Measurements from ENCODE around the gene CPNE8. TPM values are rescaled to one million over a fixed set of nuclear protein-coding genes. Genes with fewer than 3 reads are reported as not detected.

The CPNE8 gene
- polyA plus RNA-seq, 1 donor (not counting 4 experiments of a cell fraction or from before 2014, with no cell fraction given): 25.7 TPM

GRCh38 chr12:38646146-38646545 lies 259.2 kb downstream of the CPNE8 start:
- no peaks in the 10 kb centered on the region for H3K36me3 ChIP-seq (ENCODE audit: control insufficient read depth in 2 of 2, extremely low read depth in 1 of 2, insufficient read depth in 2 of 2, low read length in 2 of 2)
- no peaks in the 10 kb centered on the region for H3K79me2 ChIP-seq (ENCODE audit: control insufficient read depth, insufficient read depth, low read length)
- no peak for FAIRE-seq
- no peaks in the 10 kb centered on the region for H3K9me1 ChIP-seq (ENCODE audit: control insufficient read depth, extremely low read depth, insufficient read depth, low read length)
- no peak overlapping the region for H3K4me3 ChIP-seq (ENCODE audit: control insufficient read depth in 2 of 3, extremely low read depth in 1 of 3, insufficient read depth in 2 of 3, low read depth in 1 of 3, low read length in 3 of 3)
- DNase-seq (ENCODE audit: low read depth, low spot score): no peak
- no peaks in the 10 kb centered on the region for H3K27me3 ChIP-seq (ENCODE audit: control insufficient read depth, extremely low read depth, insufficient read depth, low read length)
- no peaks in the 10 kb centered on the region for H3K9me3 ChIP-seq (ENCODE audit: control insufficient read depth, low read depth, low read length)
- no peak overlapping the region for H2AFZ ChIP-seq (ENCODE audit: control insufficient read depth, low read length)
- dilution Hi-C loops (cut with MboI; ENCODE audit: extremely low pct_ligation_motif_present, low sequenced_read_pairs): no loop called here
- H3K27ac ChIP-seq (ENCODE audit: control insufficient read depth, insufficient read depth, low read length): no peak overlapping the region
- H4K20me1 ChIP-seq (ENCODE audit: control insufficient read depth, extremely low read depth, insufficient read depth, low read length): no peaks in the 10 kb centered on the region
- H3K4me1 ChIP-seq (ENCODE audit: control insufficient read depth, extremely low read depth, insufficient read depth, low read length): no peaks in the 10 kb centered on the region
- no peak overlapping the region for H3K9ac ChIP-seq (ENCODE audit: control insufficient read depth, extremely low read depth, insufficient read depth, low read length)
- H3K4me2 ChIP-seq (ENCODE audit: control insufficient read depth, extremely low read depth, insufficient read depth, low read depth, low read length): no peak overlapping the region
- no peak for TF ChIP-seq EZH2 (IDR thresholded peaks at IDR 0.05; ENCODE audit: low read length)
- TF ChIP-seq, protein P1, sequence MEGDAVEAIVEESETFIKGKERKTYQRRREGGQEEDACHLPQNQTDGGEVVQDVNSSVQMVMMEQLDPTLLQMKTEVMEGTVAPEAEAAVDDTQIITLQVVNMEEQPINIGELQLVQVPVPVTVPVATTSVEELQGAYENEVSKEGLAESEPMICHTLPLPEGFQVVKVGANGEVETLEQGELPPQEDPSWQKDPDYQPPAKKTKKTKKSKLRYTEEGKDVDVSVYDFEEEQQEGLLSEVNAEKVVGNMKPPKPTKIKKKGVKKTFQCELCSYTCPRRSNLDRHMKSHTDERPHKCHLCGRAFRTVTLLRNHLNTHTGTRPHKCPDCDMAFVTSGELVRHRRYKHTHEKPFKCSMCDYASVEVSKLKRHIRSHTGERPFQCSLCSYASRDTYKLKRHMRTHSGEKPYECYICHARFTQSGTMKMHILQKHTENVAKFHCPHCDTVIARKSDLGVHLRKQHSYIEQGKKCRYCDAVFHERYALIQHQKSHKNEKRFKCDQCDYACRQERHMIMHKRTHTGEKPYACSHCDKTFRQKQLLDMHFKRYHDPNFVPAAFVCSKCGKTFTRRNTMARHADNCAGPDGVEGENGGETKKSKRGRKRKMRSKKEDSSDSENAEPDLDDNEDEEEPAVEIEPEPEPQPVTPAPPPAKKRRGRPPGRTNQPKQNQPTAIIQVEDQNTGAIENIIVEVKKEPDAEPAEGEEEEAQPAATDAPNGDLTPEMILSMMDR (optimal IDR thresholded peaks at IDR 0.05 in 1 of 3, IDR thresholded peaks at IDR 0.05 in 1 of 3, conservative IDR thresholded peaks at IDR 0.05 in 1 of 3; ENCODE audit: extremely low read depth in 1 of 3, insufficient read depth in 2 of 3, low read length in 3 of 3): no peak

GRCh38 chr12:38639625-38640024 lies 265.8 kb downstream of the CPNE8 start:
- no peak overlapping the region for H2AFZ ChIP-seq (ENCODE audit: control insufficient read depth, low read length)
- H3K4me1 ChIP-seq (ENCODE audit: control insufficient read depth, extremely low read depth, insufficient read depth, low read length): no peaks in the 10 kb centered on the region
- DNase-seq (ENCODE audit: low read depth, low spot score) (no peak), FAIRE-seq (no peak)
- no peaks in the 10 kb centered on the region for H3K9me1 ChIP-seq (ENCODE audit: control insufficient read depth, extremely low read depth, insufficient read depth, low read length)
- H3K4me3 ChIP-seq (ENCODE audit: control insufficient read depth in 2 of 3, extremely low read depth in 1 of 3, insufficient read depth in 2 of 3, low read depth in 1 of 3, low read length in 3 of 3): no peak overlapping the region
- H3K4me2 ChIP-seq (ENCODE audit: control insufficient read depth, extremely low read depth, insufficient read depth, low read depth, low read length): no peak overlapping the region
- TF ChIP-seq EZH2 (IDR thresholded peaks at IDR 0.05; ENCODE audit: low read length): no peak
- TF ChIP-seq, protein P1 (optimal IDR thresholded peaks at IDR 0.05 in 1 of 3, IDR thresholded peaks at IDR 0.05 in 1 of 3, conservative IDR thresholded peaks at IDR 0.05 in 1 of 3; ENCODE audit: extremely low read depth in 1 of 3, insufficient read depth in 2 of 3, low read length in 3 of 3): no peak
- H3K9me3 ChIP-seq (ENCODE audit: control insufficient read depth, low read depth, low read length): no peaks in the 10 kb centered on the region
- H3K79me2 ChIP-seq (ENCODE audit: control insufficient read depth, insufficient read depth, low read length): no peaks in the 10 kb centered on the region
- H3K27ac ChIP-seq (ENCODE audit: control insufficient read depth, insufficient read depth, low read length): no peak overlapping the region
- dilution Hi-C loops (cut with MboI; ENCODE audit: extremely low pct_ligation_motif_present, low sequenced_read_pairs): no loop called here
- H3K27me3 ChIP-seq (ENCODE audit: control insufficient read depth, extremely low read depth, insufficient read depth, low read length): no peaks in the 10 kb centered on the region
- H3K9ac ChIP-seq (ENCODE audit: control insufficient read depth, extremely low read depth, insufficient read depth, low read length): no peak overlapping the region
- H3K36me3 ChIP-seq (ENCODE audit: control insufficient read depth in 2 of 2, extremely low read depth in 1 of 2, insufficient read depth in 2 of 2, low read length in 2 of 2): no peaks in the 10 kb centered on the region
- no peaks in the 10 kb centered on the region for H4K20me1 ChIP-seq (ENCODE audit: control insufficient read depth, extremely low read depth, insufficient read depth, low read length)
